ENCODE measurements around the gene SMC1B. TPM values are rescaled to one million over a fixed set of nuclear protein-coding genes. Genes with fewer than 3 reads are reported as not detected.

SMC1B gene
- total and polyA plus RNA-seq, 2 experiments from 2014 or later: 0.10 TPM; not detected in 1

GRCh38 chr22:45322873-45323525 lies 90.4 kb downstream of the SMC1B start:
- Histone ChIP-seq H3K4me1 (ENCODE audit: insufficient read depth) (peaks cover 22% of the 10 kb centered on the region), H3K4me3 (no peak overlapping the region), H3K9me3 (ENCODE audit: low read depth) (no peaks in the 10 kb centered on the region), H3K36me3 (replicated peaks; ENCODE audit: insufficient read depth, low read depth) (no peaks in the 10 kb centered on the region), H3K79me2 (peaks cover 64% of the 10 kb centered on the region), H3K27me3 (no peaks in the 10 kb centered on the region), H2AFZ (no peak overlapping the region), H3K4me2 (no peak overlapping the region), H3K9me2 (replicated peaks; ENCODE audit: insufficient read depth) (no peaks in the 10 kb centered on the region), H3K27ac (no peak overlapping the region), H4K20me1 (ENCODE audit: insufficient read depth, poor library complexity, severe bottlenecking) (no peaks in the 10 kb centered on the region)
- no peak for TF ChIP-seq EZH2phosphoT487 (IDR thresholded peaks at IDR 0.05; ENCODE audit: low read depth, severe bottlenecking, unreplicated experiment)
- WGBS (ENCODE audit: low lambda C conversion rate, missing lambda C conversion rate): 93% methylated on average over 24 of the region's 24 CpGs
- no peak for DNase-seq (ENCODE audit: low spot score)

- WGBS (ENCODE audit: low lambda C conversion rate, missing lambda C conversion rate): 89% methylated on average over 12 of the region's 12 CpGs
- H3K9me3 ChIP-seq (ENCODE audit: low read depth): no peaks in the 10 kb centered on the region
- H3K27ac ChIP-seq: no peak overlapping the region
- no peaks in the 10 kb centered on the region for H3K27me3 ChIP-seq
- peaks cover 31% of the 10 kb centered on the region for H3K4me1 ChIP-seq (ENCODE audit: insufficient read depth)
- no peaks in the 10 kb centered on the region for H3K36me3 ChIP-seq (replicated peaks; ENCODE audit: insufficient read depth, low read depth)
- DNase-seq (ENCODE audit: low spot score): no peak
- no peaks in the 10 kb centered on the region for H3K9me2 ChIP-seq (replicated peaks; ENCODE audit: insufficient read depth)
- no peak overlapping the region for H3K4me3 ChIP-seq
- no peak overlapping the region for H2AFZ ChIP-seq
- no peak for TF ChIP-seq EZH2 (IDR thresholded peaks at IDR 0.05; ENCODE audit: borderline replicate concordance)
- no peak for TF ChIP-seq EZH2phosphoT487 (IDR thresholded peaks at IDR 0.05; ENCODE audit: low read depth, severe bottlenecking, unreplicated experiment)
- TF ChIP-seq CTCF (IDR thresholded peaks at IDR 0.05; ENCODE audit: poor library complexity): no peak
- H3K79me2 ChIP-seq: peaks cover 76% of the 10 kb centered on the region
- H3K4me2 ChIP-seq: no peak overlapping the region
- H4K20me1 ChIP-seq (ENCODE audit: insufficient read depth, poor library complexity, severe bottlenecking): no peaks in the 10 kb centered on the region
These were observed 91.6 kb downstream of the SMC1B start for GRCh38 chr22:45321827-45322226.

- H3K79me2 ChIP-seq: peaks cover 89% of the 10 kb centered on the region
- no peak overlapping the region for H3K4me2 ChIP-seq
- no peak overlapping the region for H2AFZ ChIP-seq
- H3K36me3 ChIP-seq (replicated peaks; ENCODE audit: insufficient read depth, low read depth): no peaks in the 10 kb centered on the region
- H3K9me3 ChIP-seq (ENCODE audit: low read depth): no peaks in the 10 kb centered on the region
- WGBS (ENCODE audit: low lambda C conversion rate, missing lambda C conversion rate): 89% methylated on average over 9 of the region's 9 CpGs
- no peaks in the 10 kb centered on the region for H3K27me3 ChIP-seq
- no peak overlapping the region for H3K4me3 ChIP-seq
- H3K4me1 ChIP-seq (ENCODE audit: insufficient read depth): peaks cover 31% of the 10 kb centered on the region
- no peaks in the 10 kb centered on the region for H3K9me2 ChIP-seq (replicated peaks; ENCODE audit: insufficient read depth)
- DNase-seq (ENCODE audit: low spot score): no peak
- no peaks in the 10 kb centered on the region for H4K20me1 ChIP-seq (ENCODE audit: insufficient read depth, poor library complexity, severe bottlenecking)
- TF ChIP-seq CTCF (IDR thresholded peaks at IDR 0.05; ENCODE audit: poor library complexity) (no peak), EZH2phosphoT487 (IDR thresholded peaks at IDR 0.05; ENCODE audit: low read depth, severe bottlenecking, unreplicated experiment) (no peak), EZH2 (IDR thresholded peaks at IDR 0.05; ENCODE audit: borderline replicate concordance) (no peak)
- peak overlapping the region; percentile 89 for H3K27ac ChIP-seq
These were observed 92.9 kb downstream of the SMC1B start for GRCh38 chr22:45320357-45320976.

GRCh38 chr22:45319324-45319685 lies 94.1 kb downstream of the SMC1B start:
- H4K20me1 ChIP-seq (ENCODE audit: insufficient read depth, poor library complexity, severe bottlenecking): no peaks in the 10 kb centered on the region
- H3K79me2 ChIP-seq: peaks cover 95% of the 10 kb centered on the region
- no peaks in the 10 kb centered on the region for H3K9me2 ChIP-seq (replicated peaks; ENCODE audit: insufficient read depth)
- peak overlapping the region; percentile 29 for H3K4me2 ChIP-seq
- peaks cover 38% of the 10 kb centered on the region for H3K4me1 ChIP-seq (ENCODE audit: insufficient read depth)
- H3K36me3 ChIP-seq (replicated peaks; ENCODE audit: insufficient read depth, low read depth): no peaks in the 10 kb centered on the region
- peak; percentile 51 for DNase-seq (ENCODE audit: low spot score)
- H3K27me3 ChIP-seq: no peaks in the 10 kb centered on the region
- no peak overlapping the region for H3K4me3 ChIP-seq
- WGBS (ENCODE audit: low lambda C conversion rate, missing lambda C conversion rate): 50% methylated on average over 5 of the region's 5 CpGs
- no peak overlapping the region for H2AFZ ChIP-seq
- peak overlapping the region; percentile 89 for H3K27ac ChIP-seq
- TF ChIP-seq CTCF (IDR thresholded peaks at IDR 0.05; ENCODE audit: poor library complexity) (no peak), EZH2 (IDR thresholded peaks at IDR 0.05; ENCODE audit: borderline replicate concordance) (no peak), EZH2phosphoT487 (IDR thresholded peaks at IDR 0.05; ENCODE audit: low read depth, severe bottlenecking, unreplicated experiment) (no peak)
- no peaks in the 10 kb centered on the region for H3K9me3 ChIP-seq (ENCODE audit: low read depth)

Measured in hepatocyte (in vitro differentiated cells).